ENCODE measurements around the gene SLC30A3. TPM values are rescaled to one million over a fixed set of nuclear protein-coding genes. Genes with fewer than 3 reads are reported as not detected.
"Not testable (repeated sequence)": the region's sequence is repeated elsewhere in the genome, so short reads cannot be mapped to it uniquely, and the experiment has no call there.

Gene SLC30A3
- total RNA-seq, 1 experiment from 2014 or later: not detected

DNA sequence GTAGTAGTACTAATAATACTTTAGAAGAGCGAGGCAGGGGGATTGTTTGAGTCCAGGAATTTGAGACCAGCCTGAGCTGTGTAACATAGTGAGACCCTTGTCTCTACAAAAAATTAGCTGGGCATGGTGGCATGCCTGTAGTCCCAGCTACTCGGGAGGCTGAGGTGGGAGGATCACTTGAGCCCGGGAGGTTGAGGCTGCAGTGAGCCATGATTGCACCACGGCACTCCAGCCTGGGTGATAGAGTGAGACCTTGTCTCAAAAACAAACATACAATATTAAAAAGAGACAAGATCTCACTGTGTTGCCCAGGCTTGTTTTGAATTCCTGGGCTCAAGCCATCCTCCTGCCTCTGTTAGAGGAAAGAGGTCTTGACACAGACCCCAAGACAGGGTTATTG is 37.8 kb upstream of the SLC30A3 start:
- not testable (repeated sequence) for DNase-seq (ENCODE audit: low read depth in 1 of 2, low spot score in 2 of 2); H3K4me1 ChIP-seq (replicated peaks); H3K27me3 ChIP-seq (replicated peaks); H3K4me3 ChIP-seq; H3K9me3 ChIP-seq (replicated peaks); H3K36me3 ChIP-seq; H3K27ac ChIP-seq

DNA sequence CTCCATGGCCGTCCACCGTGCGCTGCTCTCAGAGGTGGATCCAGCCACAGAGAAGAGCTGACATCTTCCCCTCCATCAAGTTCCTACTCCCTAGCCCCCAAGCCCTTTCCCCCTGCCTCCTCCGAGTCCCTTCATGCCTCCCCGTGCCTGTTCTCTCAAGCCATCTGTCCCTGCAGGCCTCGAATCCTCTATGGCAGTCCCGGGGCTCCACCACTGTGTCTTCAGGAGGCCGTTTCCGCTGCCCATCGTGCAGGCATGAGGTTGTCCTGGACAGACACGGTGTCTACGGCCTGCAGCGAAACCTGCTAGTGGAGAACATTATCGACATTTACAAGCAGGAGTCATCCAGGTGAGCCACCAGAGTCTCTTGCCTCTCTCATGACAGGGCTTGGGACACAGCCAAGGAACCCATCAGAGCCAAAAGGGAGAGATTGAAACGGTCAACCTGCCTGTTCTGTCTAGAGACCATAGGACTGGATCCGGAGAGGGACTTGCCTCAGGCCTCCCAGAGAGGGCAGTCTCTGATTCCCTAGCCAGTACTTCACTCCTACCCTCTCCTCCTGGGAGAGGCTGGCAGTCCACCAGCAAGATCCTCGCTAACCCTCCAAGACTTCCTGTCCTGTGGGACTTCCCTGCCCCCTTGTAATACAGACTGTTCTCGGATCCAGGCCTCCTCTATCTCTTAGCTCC is 35.7 kb upstream of the SLC30A3 start:
- Histone ChIP-seq H3K4me1 (replicated peaks) (peaks cover 9% of the 10 kb centered on the region), H3K27me3 (replicated peaks) (no peaks in the 10 kb centered on the region), H3K27ac (no peak overlapping the region), H3K9me3 (replicated peaks) (no peaks in the 10 kb centered on the region), H3K36me3 (no peaks in the 10 kb centered on the region), H3K4me3 (no peak overlapping the region)
- DNase-seq (ENCODE audit: low read depth in 1 of 2, low spot score in 2 of 2): no peak

DNA sequence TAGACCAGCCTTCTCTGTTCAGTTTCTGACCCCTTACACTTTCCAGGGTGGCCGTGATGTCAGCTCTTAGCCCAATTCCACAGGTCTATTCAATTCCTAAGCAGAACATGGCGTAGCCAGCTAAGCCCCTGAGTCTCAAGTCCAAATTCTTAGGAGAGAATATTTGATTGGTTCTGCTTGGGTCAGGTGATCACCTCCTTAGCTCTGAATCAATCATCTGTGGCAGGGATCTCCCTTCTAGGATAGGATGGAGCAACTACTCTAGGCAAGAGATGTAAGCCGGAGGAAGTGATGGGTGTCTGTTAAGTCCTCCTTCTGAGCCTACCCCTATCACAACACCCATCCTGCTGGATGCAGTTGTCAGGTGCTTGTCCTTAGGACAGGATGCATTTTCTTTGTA is 34.3 kb upstream of the SLC30A3 start:
- H3K27me3 ChIP-seq (replicated peaks): no peaks in the 10 kb centered on the region
- DNase-seq (ENCODE audit: low read depth in 1 of 2, low spot score in 2 of 2): no peak
- H3K9me3 ChIP-seq (replicated peaks): no peaks in the 10 kb centered on the region
- no peaks in the 10 kb centered on the region for H3K36me3 ChIP-seq
- no peak overlapping the region for H3K4me3 ChIP-seq
- no peak overlapping the region for H3K27ac ChIP-seq
- H3K4me1 ChIP-seq (replicated peaks): peaks cover 20% of the 10 kb centered on the region

DNA sequence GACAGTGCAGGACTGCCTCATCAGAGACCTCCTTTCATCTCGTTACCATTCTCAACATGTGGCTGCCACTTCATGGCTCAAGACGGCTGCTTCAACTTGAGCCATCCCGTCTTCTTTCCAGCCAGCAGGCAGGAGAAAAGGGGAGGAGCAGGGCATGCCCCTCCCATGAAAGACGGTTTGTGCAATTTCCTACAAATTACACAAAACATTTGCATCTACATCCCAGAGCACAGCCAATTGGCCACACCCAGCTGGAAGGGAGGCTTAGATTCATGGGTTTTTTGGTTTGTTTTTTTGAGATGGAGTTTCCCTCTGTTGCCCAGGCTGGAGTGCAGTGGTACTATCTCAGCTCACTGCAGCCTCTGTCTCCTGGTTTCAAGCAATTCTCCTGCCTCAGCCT is 33.6 kb upstream of the SLC30A3 start:
- DNase-seq (ENCODE audit: low read depth in 1 of 2, low spot score in 2 of 2): no peak
- no peak overlapping the region for H3K4me3 ChIP-seq
- H3K9me3 ChIP-seq (replicated peaks): no peaks in the 10 kb centered on the region
- H3K36me3 ChIP-seq: no peaks in the 10 kb centered on the region
- H3K4me1 ChIP-seq (replicated peaks): peaks cover 20% of the 10 kb centered on the region
- H3K27ac ChIP-seq: no peak overlapping the region
- H3K27me3 ChIP-seq (replicated peaks): no peaks in the 10 kb centered on the region

DNA sequence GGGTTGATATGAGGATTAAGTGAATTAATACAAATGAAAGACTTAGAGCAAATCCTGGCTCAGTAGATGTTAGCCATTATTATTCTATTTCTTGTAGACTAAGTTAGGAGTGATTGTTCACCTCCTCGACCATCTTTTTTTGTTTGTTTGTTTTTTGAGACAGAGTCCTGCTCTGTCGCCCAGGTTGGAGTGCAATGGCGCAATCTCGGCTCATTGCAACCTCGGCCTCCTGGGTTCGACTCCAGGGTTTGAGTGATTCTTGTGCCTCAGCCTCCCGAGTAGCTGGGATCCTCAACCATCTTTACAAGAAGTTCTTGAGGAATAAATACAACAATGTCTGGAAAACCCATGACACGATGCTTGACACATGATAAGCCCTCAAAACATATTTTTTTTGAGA is 32.1 kb upstream of the SLC30A3 start:
- Histone ChIP-seq H3K36me3 (no peaks in the 10 kb centered on the region), H3K9me3 (replicated peaks) (no peaks in the 10 kb centered on the region), H3K4me3 (no peak overlapping the region), H3K27me3 (replicated peaks) (no peaks in the 10 kb centered on the region), H3K27ac (no peak overlapping the region), H3K4me1 (replicated peaks) (peaks cover 20% of the 10 kb centered on the region)
- no peak for DNase-seq (ENCODE audit: low read depth in 1 of 2, low spot score in 2 of 2)

DNA sequence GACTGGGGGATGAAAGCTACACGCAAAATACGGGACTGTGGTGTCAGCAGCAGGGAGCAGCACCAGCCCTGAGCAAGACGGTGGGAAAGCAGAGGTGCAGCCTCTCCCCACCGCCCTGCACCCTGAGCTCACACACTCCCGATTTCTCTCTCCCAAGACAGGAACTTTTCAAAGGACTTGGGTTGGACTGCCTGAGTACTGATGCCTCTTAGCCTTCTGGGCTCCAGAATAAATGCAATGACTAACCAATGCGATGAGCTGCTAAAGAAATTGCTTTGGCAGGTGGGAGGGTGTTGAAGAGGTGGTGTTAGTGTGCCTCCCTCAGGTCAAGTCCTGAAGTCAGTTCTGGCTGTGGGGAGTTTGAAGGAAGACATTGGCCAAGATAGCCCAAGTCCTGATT is 29.0 kb upstream of the SLC30A3 start:
- Histone ChIP-seq H3K4me3 (no peak overlapping the region), H3K4me1 (replicated peaks) (peaks cover 20% of the 10 kb centered on the region), H3K27me3 (replicated peaks) (no peaks in the 10 kb centered on the region), H3K36me3 (no peaks in the 10 kb centered on the region), H3K27ac (no peak overlapping the region), H3K9me3 (replicated peaks) (no peaks in the 10 kb centered on the region)
- no peak for DNase-seq (ENCODE audit: low read depth in 1 of 2, low spot score in 2 of 2)

DNA sequence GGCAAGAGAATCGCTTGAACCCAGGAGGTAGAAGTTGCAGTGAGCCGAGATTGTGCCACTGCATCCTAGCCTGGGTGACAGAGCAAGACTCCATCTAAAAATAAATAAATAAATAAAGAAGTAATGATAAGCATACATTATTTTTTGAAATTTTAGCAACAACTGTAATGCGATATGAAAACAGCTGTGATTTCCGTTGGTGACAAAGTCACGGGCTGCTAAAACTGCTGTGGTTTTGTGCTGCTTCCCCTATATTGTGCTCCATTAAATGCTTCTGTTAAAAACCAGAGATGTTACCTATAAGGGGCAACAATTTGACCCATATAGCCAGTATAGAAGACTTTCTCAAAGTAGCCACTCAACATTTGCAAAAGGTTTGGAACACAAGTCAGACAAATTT is 27.7 kb upstream of the SLC30A3 start:
- Histone ChIP-seq H3K9me3 (replicated peaks) (no peaks in the 10 kb centered on the region), H3K27me3 (replicated peaks) (no peaks in the 10 kb centered on the region), H3K4me3 (no peak overlapping the region), H3K36me3 (no peaks in the 10 kb centered on the region), H3K27ac (no peak overlapping the region), H3K4me1 (replicated peaks) (peaks cover 20% of the 10 kb centered on the region)
- no peak for DNase-seq (ENCODE audit: low read depth in 1 of 2, low spot score in 2 of 2)

DNA sequence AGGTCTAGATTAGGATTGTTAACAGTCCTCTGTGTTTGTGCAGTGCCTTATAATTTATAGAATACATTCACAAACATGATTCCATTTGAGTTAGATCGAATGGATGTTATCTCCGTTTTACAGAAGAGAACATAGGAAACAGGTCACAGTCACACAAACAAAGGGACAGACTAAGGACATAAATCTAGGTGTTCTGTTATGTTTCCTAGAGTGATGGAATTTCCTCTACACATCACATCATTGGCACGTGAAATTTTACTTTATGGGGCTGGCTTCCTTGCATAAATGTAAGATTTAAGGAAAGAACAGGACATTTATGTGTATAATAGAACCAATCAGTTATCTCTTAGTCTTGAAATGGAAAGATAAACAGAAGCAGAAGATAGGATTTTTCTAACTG is 25.8 kb upstream of the SLC30A3 start:
- Histone ChIP-seq H3K4me1 (replicated peaks) (peaks cover 12% of the 10 kb centered on the region), H3K36me3 (no peaks in the 10 kb centered on the region), H3K27me3 (replicated peaks) (no peaks in the 10 kb centered on the region), H3K4me3 (no peak overlapping the region), H3K27ac (no peak overlapping the region), H3K9me3 (replicated peaks) (no peaks in the 10 kb centered on the region)
- no peak for DNase-seq (ENCODE audit: low read depth in 1 of 2, low spot score in 2 of 2)

DNA sequence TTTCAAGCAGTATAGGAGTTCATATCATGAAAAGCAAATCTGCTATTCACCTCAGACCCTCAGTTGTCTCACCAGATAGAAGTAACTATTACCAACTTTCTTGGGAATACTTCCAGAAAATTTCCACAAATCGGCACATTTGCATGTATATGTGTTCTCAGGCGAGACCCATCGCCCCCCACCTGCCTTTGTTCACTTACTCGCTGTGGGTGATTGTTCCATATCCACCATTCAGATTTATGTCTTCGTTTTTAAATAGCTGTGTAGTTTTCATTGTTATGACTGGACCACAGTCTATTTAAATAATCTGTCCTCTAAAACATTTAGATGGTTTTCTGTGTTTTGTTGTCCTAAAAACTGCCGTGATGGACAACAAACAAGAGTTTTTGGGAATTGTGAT is 22.6 kb upstream of the SLC30A3 start:
- Histone ChIP-seq H3K9me3 (replicated peaks) (no peaks in the 10 kb centered on the region), H3K4me3 (no peak overlapping the region), H3K27me3 (replicated peaks) (no peaks in the 10 kb centered on the region), H3K36me3 (no peaks in the 10 kb centered on the region), H3K4me1 (replicated peaks) (peaks cover 12% of the 10 kb centered on the region), H3K27ac (no peak overlapping the region)
- DNase-seq (ENCODE audit: low read depth in 1 of 2, low spot score in 2 of 2): no peak

DNA sequence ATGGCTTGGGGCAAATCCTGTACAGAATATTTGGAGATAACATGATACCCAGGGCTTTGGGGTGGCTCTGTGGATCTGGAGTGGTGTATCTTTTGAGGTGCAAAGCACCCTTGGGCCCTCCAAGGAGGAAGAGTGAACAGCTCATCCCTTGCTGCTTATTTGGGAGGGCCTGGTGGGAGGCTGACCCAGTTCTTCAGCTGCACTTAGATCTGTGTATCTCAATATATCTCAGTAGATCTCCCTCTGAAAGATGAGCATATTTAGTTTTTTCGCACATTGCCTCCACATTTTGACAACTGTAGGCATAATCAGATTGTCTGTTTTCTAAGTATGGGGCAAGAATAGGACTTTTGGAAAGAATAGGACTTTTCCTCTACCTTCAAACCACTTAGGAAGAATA is 22.1 kb upstream of the SLC30A3 start:
- Histone ChIP-seq H3K4me3 (no peak overlapping the region), H3K9me3 (replicated peaks) (no peaks in the 10 kb centered on the region), H3K27ac (no peak overlapping the region), H3K27me3 (replicated peaks) (no peaks in the 10 kb centered on the region), H3K4me1 (replicated peaks) (peaks cover 15% of the 10 kb centered on the region), H3K36me3 (no peaks in the 10 kb centered on the region)
- DNase-seq (ENCODE audit: low read depth in 1 of 2, low spot score in 2 of 2): no peak

DNA sequence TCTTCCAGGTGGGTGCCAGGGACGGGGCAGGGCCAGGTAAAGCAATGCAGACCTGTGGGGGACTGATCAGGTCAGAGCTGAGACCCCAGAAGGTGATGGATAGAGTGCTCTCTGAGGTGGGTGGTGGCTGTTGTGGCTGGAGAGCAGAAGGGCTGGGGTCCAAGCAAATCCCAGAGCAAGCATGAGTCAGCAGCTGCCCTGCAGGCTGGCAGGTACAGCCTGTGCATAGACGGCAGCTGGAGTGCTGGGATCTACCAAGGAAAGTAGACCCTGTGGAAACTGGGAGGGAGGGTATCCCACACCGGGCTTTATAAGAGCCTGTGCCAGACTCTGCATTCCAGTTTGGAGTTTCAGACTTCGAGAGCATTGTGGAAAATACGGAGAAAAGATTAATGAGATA is 20.0 kb upstream of the SLC30A3 start:
- Histone ChIP-seq H3K9me3 (replicated peaks) (no peaks in the 10 kb centered on the region), H3K4me3 (no peak overlapping the region), H3K27ac (no peak overlapping the region), H3K4me1 (replicated peaks) (peaks cover 16% of the 10 kb centered on the region), H3K27me3 (replicated peaks) (0 out of 2 replicates have a peak, but pooled peaks cover 5% of the 10 kb centered on the region), H3K36me3 (no peaks in the 10 kb centered on the region)
- no peak for DNase-seq (ENCODE audit: low read depth in 1 of 2, low spot score in 2 of 2)

DNA sequence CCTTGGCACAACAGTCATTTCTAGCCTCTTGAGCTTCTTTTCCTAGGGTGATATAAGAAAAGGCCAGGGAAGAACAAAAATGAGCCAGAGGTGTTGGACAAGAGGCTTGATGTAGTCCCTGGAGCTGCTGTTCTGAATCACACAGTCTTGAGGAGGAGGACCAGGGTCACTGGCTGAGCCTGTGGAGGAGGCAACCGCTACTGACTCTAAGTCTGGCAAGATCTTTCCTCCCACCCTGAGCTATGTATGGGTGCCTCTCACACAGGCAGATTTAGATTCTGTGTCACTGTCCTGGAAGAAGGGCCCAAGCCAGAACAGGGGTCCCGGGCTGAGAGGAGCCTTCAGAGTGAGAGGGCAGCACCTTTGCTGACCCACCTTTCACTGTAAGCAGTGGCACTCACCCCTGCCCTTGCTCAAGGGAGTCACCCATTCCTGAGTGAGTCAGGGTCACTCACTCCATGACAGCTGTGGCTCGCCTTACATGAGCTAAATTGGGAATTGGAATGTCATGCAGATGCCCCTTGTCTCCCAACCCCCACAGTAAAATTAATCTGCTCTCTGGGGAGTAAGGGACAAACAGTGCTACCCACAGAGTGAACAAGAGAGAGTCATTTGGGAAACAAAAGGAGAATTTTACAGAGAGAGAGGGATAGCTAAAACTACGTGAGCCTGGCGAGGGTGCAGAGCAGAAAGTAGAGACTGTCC is 19.2 kb upstream of the SLC30A3 start, which contains the start of gene TRIM54:
TSS of gene TRIM54 (plus strand) at position 575 of the 705 bp plus-strand sequence. CDS start 303 bp downstream, outside the sequence.
- DNase-seq (ENCODE audit: low read depth in 1 of 2, low spot score in 2 of 2): no peak
- Histone ChIP-seq H3K27me3 (replicated peaks) (0 out of 2 replicates have a peak, but pooled peaks cover 5% of the 10 kb centered on the region), H3K27ac (no peak within 1 kb of the TSS), H3K4me1 (replicated peaks) (peaks cover 16% of the 10 kb centered on the region), H3K4me3 (no peak within 1 kb of the TSS), H3K36me3 (no peaks in the 10 kb centered on the region), H3K9me3 (replicated peaks) (no peaks in the 10 kb centered on the region)

DNA sequence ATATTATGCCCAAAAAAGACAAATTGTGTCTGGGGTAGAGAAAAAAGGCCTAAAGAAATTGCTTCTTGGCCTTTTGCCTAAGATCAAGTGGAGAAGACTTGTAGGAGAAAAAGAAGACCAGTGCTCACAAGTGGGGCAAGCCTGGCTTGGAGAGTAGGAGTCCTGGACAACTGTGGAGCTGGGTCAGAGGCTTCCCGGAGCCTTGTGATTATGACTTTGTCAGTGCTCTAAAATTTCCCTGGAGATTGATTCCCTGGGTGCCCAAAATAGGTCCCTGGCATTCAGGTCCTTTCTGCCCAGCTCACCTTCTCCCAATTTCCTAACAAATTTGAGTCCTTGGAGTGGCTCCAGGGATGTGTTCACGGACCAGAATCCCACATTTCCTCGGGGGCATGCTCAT is 18.6 kb upstream of the SLC30A3 start:
- H3K4me1 ChIP-seq (replicated peaks): peaks cover 16% of the 10 kb centered on the region
- no peak for DNase-seq (ENCODE audit: low read depth in 1 of 2, low spot score in 2 of 2)
- H3K4me3 ChIP-seq: no peak overlapping the region
- H3K27me3 ChIP-seq (replicated peaks): 0 out of 2 replicates have a peak, but pooled peaks cover 5% of the 10 kb centered on the region
- H3K36me3 ChIP-seq: no peaks in the 10 kb centered on the region
- no peak overlapping the region for H3K27ac ChIP-seq
- no peaks in the 10 kb centered on the region for H3K9me3 ChIP-seq (replicated peaks)

DNA sequence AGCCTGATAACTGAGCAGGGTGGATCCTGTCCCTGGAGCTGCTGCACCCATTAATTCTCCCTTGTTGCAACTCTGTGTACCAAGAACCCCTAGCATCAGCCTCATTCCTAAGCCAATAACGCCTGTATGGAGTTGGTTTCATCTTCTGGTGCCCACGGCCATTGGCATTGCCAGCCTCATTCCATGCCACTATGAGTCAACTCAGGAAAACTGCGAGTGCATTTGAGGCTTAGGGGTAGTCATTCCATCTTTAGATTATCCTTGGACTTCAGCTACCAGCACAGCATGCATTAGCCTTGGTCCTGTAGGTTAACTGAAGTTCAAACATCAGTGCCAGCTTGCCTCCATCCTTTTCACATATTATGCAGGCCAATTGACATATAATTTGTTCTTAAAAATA is 18.0 kb upstream of the SLC30A3 start:
- Histone ChIP-seq H3K4me3 (no peak overlapping the region), H3K27ac (no peak overlapping the region), H3K9me3 (replicated peaks) (no peaks in the 10 kb centered on the region), H3K4me1 (replicated peaks) (peaks cover 16% of the 10 kb centered on the region), H3K36me3 (no peaks in the 10 kb centered on the region), H3K27me3 (replicated peaks) (0 out of 2 replicates have a peak, but pooled peaks cover 5% of the 10 kb centered on the region)
- no peak for DNase-seq (ENCODE audit: low read depth in 1 of 2, low spot score in 2 of 2)
